Neural progenitor cell (in vitro differentiated cells): Measurements from ENCODE around the gene ICAM3. TPM values are rescaled to one million over a fixed set of nuclear protein-coding genes. Genes with fewer than 3 reads are reported as not detected.

Experiments used
- DNase-seq: peaks from one replicate; pipeline ENCODE4 v3.0.0-alpha.2; 2016; ENCODE audit warnings: low spot score
- H2AFZ ChIP-seq: fragments of 200-600 bp; sonication (generic); replicated peaks from 2 replicates; pipeline ENCODE4 v1.6.1; 2016; ENCODE audit warnings: antibody characterized with exemption
- H3F3A ChIP-seq: fragments of 200-600 bp; sonication (generic); 2 replicates; pipeline ENCODE4 v1.6.1; 2016; ENCODE audit warnings: antibody characterized with exemption, low read depth
- H3K27ac ChIP-seq: fragments of 200-600 bp; sonication (generic); 2 replicates; pipeline ENCODE4 v1.5.1; 2016; ENCODE audit warnings: mild to moderate bottlenecking
- H3K27me3 ChIP-seq: fragments of 200-600 bp; sonication (generic); 2 replicates; pipeline ENCODE4 v1.6.1; 2016; ENCODE audit warnings: mild to moderate bottlenecking, moderate library complexity
- H3K36me3 ChIP-seq: fragments of 200-600 bp; sonication (generic); 2 replicates; pipeline ENCODE4 v1.5.1; 2016
- H3K4me1 ChIP-seq: fragments of 200-600 bp; sonication (generic); 2 replicates; pipeline ENCODE4 v1.6.1; 2016; ENCODE audit warnings: mixed run types
- H3K4me2 ChIP-seq: fragments of 200-600 bp; sonication (generic); 2 replicates; pipeline ENCODE4 v1.6.1; 2016
- H3K4me3 ChIP-seq: fragments of 200-600 bp; sonication (generic); 2 replicates; pipeline ENCODE4 v1.5.1; 2016
- H3K79me2 ChIP-seq: fragments of 200-600 bp; sonication (generic); 2 replicates; pipeline ENCODE4 v1.6.1; 2016; ENCODE audit warnings: low read depth
- H3K9ac ChIP-seq: fragments of 200-600 bp; sonication (generic); 2 replicates; pipeline ENCODE4 v1.6.1; 2016
- H3K9me3 ChIP-seq: fragments of 200-600 bp; sonication (generic); 2 replicates; pipeline ENCODE4 v1.5.1; 2016; ENCODE audit warnings: low read depth
- H4K20me1 ChIP-seq: fragments of 200-600 bp; sonication (generic); 2 replicates; pipeline ENCODE4 v1.6.1; 2016; ENCODE audit warnings: low read depth
- H3K27ac Mint-ChIP-seq: 3 replicates; pipeline ENCODE4 v1.8.0; 2021; ENCODE audit warnings: mixed read lengths
- H3K27me3 Mint-ChIP-seq: 2 replicates; pipeline ENCODE4 v1.8.0; 2022; ENCODE audit warnings: low read depth, mild to moderate bottlenecking, inconsistent platforms, moderate library complexity, mixed read lengths; ENCODE audit not compliant: insufficient read depth
- H3K36me3 Mint-ChIP-seq: 3 replicates; pipeline ENCODE4 v1.8.0; 2021; ENCODE audit warnings: mixed read lengths
- H3K4me1 Mint-ChIP-seq: 3 replicates; pipeline ENCODE4 v1.8.0; 2021; ENCODE audit warnings: mixed read lengths
- H3K4me3 Mint-ChIP-seq: 3 replicates; pipeline ENCODE4 v1.8.0; 2021; ENCODE audit warnings: mild to moderate bottlenecking, moderate library complexity, mixed read lengths
- H3K9me3 Mint-ChIP-seq: 3 replicates; pipeline ENCODE4 v1.8.0; 2020; ENCODE audit warnings: mixed read lengths
- EZH2 ChIP-seq: fragments of 200-600 bp; sonication (generic); IDR thresholded peaks from 2 replicates; pipeline ENCODE4 v1.6.1; 2017; ENCODE audit warnings: antibody characterized with exemption, mild to moderate bottlenecking, moderate library complexity
- EZH2phosphoT487 ChIP-seq: fragments of 200-600 bp; sonication (generic); IDR thresholded peaks from 2 replicates; pipeline ENCODE4 v1.6.1; 2017; ENCODE audit warnings: antibody characterized with exemption
- total RNA-seq: library from RNA; depleted of rRNA; stranded (reverse); fragments of >200 nt; gene quantifications from 2 replicates; pipeline ENCODE4 v1.2.3, GENCODE V29; 2015; ENCODE audit warnings: low replicate concordance
- TF ChIP-seq, protein P1 (sequence below): fragments of 200-600 bp; sonication (generic); IDR thresholded peaks from 2 replicates; pipeline ENCODE4 v1.5.1; 2017; ENCODE audit warnings: antibody characterized with exemption, mild to moderate bottlenecking

Gene ICAM3
- total RNA-seq, 1 donor from 2014 or later = 1.3 TPM

GRCh38 chr19:10317857-10318462 is 21.5 kb downstream of the ICAM3 start:
- Mint-ChIP-seq H3K4me1 (peaks cover 14% of the 10 kb centered on the region), H3K36me3 (peaks cover 13% of the 10 kb centered on the region), H3K27me3 (peaks cover 4% of the 10 kb centered on the region), H3K4me3 (no peak overlapping the region), H3K27ac (no peak overlapping the region), H3K9me3 (no peaks in the 10 kb centered on the region)
- Histone ChIP-seq H4K20me1 (peaks cover 3% of the 10 kb centered on the region), H3K4me2 (no peak overlapping the region), H3K79me2 (peaks cover 6% of the 10 kb centered on the region), H3K4me3 (no peak overlapping the region), H2AFZ (no peak overlapping the region), H3K27me3 (no peaks in the 10 kb centered on the region), H3F3A (peaks cover 36% of the 10 kb centered on the region), H3K36me3 (no peaks in the 10 kb centered on the region), H3K9ac (no peak overlapping the region), H3K4me1 (peaks cover 7% of the 10 kb centered on the region), H3K9me3 (no peaks in the 10 kb centered on the region), H3K27ac (no peak overlapping the region)
- TF ChIP-seq EZH2phosphoT487 = no peak
- TF ChIP-seq, protein P1, sequence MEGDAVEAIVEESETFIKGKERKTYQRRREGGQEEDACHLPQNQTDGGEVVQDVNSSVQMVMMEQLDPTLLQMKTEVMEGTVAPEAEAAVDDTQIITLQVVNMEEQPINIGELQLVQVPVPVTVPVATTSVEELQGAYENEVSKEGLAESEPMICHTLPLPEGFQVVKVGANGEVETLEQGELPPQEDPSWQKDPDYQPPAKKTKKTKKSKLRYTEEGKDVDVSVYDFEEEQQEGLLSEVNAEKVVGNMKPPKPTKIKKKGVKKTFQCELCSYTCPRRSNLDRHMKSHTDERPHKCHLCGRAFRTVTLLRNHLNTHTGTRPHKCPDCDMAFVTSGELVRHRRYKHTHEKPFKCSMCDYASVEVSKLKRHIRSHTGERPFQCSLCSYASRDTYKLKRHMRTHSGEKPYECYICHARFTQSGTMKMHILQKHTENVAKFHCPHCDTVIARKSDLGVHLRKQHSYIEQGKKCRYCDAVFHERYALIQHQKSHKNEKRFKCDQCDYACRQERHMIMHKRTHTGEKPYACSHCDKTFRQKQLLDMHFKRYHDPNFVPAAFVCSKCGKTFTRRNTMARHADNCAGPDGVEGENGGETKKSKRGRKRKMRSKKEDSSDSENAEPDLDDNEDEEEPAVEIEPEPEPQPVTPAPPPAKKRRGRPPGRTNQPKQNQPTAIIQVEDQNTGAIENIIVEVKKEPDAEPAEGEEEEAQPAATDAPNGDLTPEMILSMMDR = no peak
- TF ChIP-seq EZH2 = no peak
- DNase-seq = no peak

GRCh38 chr19:10317045-10317856 is 22.2 kb downstream of the ICAM3 start:
- Histone ChIP-seq H3K9me3 (no peaks in the 10 kb centered on the region), H3K4me1 (peaks cover 7% of the 10 kb centered on the region), H3K36me3 (no peaks in the 10 kb centered on the region), H3K4me2 (no peak overlapping the region), H3K9ac (no peak overlapping the region), H3K4me3 (no peak overlapping the region), H3F3A (peaks cover 36% of the 10 kb centered on the region), H4K20me1 (peaks cover 3% of the 10 kb centered on the region), H3K27me3 (no peaks in the 10 kb centered on the region), H3K79me2 (peaks cover 6% of the 10 kb centered on the region), H3K27ac (no peak overlapping the region), H2AFZ (no peak overlapping the region)
- H3K27ac Mint-ChIP-seq = no peak overlapping the region
- no peak for DNase-seq
- peaks cover 14% of the 10 kb centered on the region for H3K4me1 Mint-ChIP-seq
- H3K9me3 Mint-ChIP-seq = no peaks in the 10 kb centered on the region
- no peak overlapping the region for H3K4me3 Mint-ChIP-seq
- peaks cover 4% of the 10 kb centered on the region for H3K27me3 Mint-ChIP-seq
- H3K36me3 Mint-ChIP-seq = peaks cover 13% of the 10 kb centered on the region
- TF ChIP-seq EZH2 (no peak), EZH2phosphoT487 (no peak)
- TF ChIP-seq, protein P1 = no peak

DNA sequence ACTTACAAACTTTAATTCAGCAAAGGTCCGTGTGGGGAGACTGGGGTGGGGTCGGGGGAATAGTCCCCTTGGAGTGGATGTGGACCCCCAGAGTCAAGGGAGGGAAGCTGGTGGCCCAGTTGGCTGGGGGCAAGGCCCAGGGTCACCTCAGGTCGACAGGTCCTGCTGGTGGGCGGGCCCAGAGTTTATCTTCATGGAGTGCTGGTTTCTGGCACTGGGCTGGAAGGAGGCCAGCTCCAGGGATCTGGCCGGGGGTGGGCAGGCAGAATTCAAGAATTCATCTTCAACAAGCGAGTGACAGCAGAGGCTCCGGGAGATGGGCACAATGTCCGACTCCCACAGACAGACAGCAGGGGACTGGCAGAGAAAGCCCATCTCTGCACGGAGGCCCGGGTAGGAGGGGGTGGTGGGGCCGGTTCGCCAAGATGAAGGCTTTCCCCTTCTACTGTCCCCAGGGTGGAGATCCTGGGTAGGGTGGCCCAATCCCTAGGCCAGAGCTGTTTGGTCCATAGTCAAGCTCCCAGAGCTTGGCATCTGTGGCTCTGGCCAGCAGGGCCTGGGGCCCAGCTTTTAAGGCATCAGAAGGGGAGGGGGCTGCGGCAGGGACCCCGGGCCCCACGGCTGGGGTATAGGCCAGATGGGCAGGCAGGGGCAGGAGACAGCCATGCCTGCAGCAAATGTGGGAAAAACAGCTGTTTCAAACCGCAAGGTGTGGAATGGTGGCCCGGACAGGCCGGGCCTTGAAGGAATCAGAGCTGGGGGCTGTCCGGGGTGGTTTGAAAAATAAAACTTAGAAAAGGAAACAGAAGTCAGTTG is 23.0 kb downstream of the ICAM3 start:
- DNase-seq = no peak
- no peak overlapping the region for H3K27ac Mint-ChIP-seq
- peak overlapping the region; percentile 99 for H3K4me2 ChIP-seq
- peaks cover 36% of the 10 kb centered on the region for H3F3A ChIP-seq
- peak overlapping the region; percentile 97 for H3K4me3 Mint-ChIP-seq
- H3K4me1 Mint-ChIP-seq = peaks cover 14% of the 10 kb centered on the region
- TF ChIP-seq, protein P1 = no peak
- no peak for TF ChIP-seq EZH2
- no peak for TF ChIP-seq EZH2phosphoT487
- no peaks in the 10 kb centered on the region for H3K9me3 ChIP-seq
- peak overlapping the region; percentile 99 for H3K4me3 ChIP-seq
- H2AFZ ChIP-seq = no peak overlapping the region
- no peaks in the 10 kb centered on the region for H3K9me3 Mint-ChIP-seq
- H4K20me1 ChIP-seq = peaks cover 3% of the 10 kb centered on the region
- peaks cover 7% of the 10 kb centered on the region for H3K4me1 ChIP-seq
- H3K27ac ChIP-seq = no peak overlapping the region
- peaks cover 6% of the 10 kb centered on the region for H3K79me2 ChIP-seq
- H3K27me3 ChIP-seq = no peaks in the 10 kb centered on the region
- no peaks in the 10 kb centered on the region for H3K36me3 ChIP-seq
- H3K27me3 Mint-ChIP-seq = peaks cover 4% of the 10 kb centered on the region
- H3K9ac ChIP-seq = no peak overlapping the region
- peaks cover 8% of the 10 kb centered on the region for H3K36me3 Mint-ChIP-seq
